A549 (cell line): ENCODE data around the gene PLEKHF1.

Experiments used
- E2F6 ChIP-seq: IDR thresholded peaks from 2 replicates; pipeline ENCODE4 v1.6.1; 2012; ENCODE audit warnings: low read depth, borderline replicate concordance
- NR3C1 ChIP-seq: fragments of >200 bp; sonication (Bioruptor Twin); formaldehyde crosslinking; IDR thresholded peaks from 3 replicates; pipeline ENCODE4 v1.6.1; 2017
- POLR2A ChIP-seq: IDR thresholded peaks from 2 replicates; pipeline ENCODE4 v1.6.1; 2012; ENCODE audit warnings: mild to moderate bottlenecking, low read length
- POLR2AphosphoS2 ChIP-seq: conservative IDR thresholded peaks from 2 replicates; pipeline ENCODE4 v1.6.1; 2012; ENCODE audit warnings: low read length, improper control_type of control experiment, inconsistent platforms
- TF ChIP-seq, protein P1 (sequence below): fragments of >200 bp; sonication (Bioruptor Twin); formaldehyde crosslinking; IDR thresholded peaks from 3 replicates; pipeline ENCODE4 v1.5.1; 2016

DNA sequence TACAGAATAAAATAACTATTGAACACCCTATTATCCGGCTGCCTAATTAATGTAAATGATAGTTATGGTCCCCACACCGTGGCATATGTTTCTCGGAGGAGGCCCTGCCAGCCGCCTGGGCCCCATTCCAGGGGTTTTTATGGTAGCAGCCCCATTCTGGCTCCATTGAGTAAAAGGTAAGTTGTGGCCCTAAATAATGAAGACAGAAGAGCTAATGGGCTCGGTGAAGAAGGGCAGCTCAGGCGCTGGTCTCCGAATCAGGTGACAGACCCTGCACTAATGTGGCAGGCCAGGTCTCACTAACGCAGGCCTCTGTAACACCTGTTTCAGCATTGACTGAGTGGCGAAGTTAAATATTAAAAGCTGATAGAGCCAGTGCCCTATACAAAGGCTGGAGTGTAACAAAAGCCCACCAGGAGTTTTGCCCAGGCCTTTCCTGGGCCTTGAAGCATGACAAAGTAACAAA is 40.0 kb upstream of the PLEKHF1 start:
- TF ChIP-seq POLR2AphosphoS2 (no peak), POLR2A (no peak), E2F6 (no peak), NR3C1 (no peak)
- TF ChIP-seq, protein P1, sequence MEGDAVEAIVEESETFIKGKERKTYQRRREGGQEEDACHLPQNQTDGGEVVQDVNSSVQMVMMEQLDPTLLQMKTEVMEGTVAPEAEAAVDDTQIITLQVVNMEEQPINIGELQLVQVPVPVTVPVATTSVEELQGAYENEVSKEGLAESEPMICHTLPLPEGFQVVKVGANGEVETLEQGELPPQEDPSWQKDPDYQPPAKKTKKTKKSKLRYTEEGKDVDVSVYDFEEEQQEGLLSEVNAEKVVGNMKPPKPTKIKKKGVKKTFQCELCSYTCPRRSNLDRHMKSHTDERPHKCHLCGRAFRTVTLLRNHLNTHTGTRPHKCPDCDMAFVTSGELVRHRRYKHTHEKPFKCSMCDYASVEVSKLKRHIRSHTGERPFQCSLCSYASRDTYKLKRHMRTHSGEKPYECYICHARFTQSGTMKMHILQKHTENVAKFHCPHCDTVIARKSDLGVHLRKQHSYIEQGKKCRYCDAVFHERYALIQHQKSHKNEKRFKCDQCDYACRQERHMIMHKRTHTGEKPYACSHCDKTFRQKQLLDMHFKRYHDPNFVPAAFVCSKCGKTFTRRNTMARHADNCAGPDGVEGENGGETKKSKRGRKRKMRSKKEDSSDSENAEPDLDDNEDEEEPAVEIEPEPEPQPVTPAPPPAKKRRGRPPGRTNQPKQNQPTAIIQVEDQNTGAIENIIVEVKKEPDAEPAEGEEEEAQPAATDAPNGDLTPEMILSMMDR = no peak
